Measurements from ENCODE around the gene AP1M1. TPM values are rescaled to one million over a fixed set of nuclear protein-coding genes. Genes with fewer than 3 reads are reported as not detected.

The AP1M1 gene
- total and polyA plus RNA-seq, 4 donors = 31.2 to 85.7 (median 54.2) TPM

GRCh38 chr19:16293118-16294091 lies 95.7 kb downstream of the AP1M1 start:
- peak overlapping the region in 1 of 2 donors; percentile 87 for H3K9ac ChIP-seq (ENCODE audit: insufficient read depth in 1 of 2, low read length in 2 of 2)
- H3K4me3 ChIP-seq = no peak overlapping the region
- no peaks in the 10 kb centered on the region for H3K9me3 ChIP-seq (ENCODE audit: control insufficient read depth in 4 of 4, insufficient read depth in 3 of 4, low read length in 3 of 4)
- no peaks in the 10 kb centered on the region for H3K36me3 ChIP-seq (ENCODE audit: control insufficient read depth in 4 of 4, insufficient read depth in 4 of 4, low read length in 4 of 4)
- peaks cover 3 to 20% (median 12%) of the 10 kb centered on the region in 5 donors for H3K4me1 ChIP-seq (ENCODE audit: control insufficient read depth in 5 of 5, insufficient read depth in 5 of 5, low read length in 5 of 5)
- ATAC-seq (ENCODE audit: insufficient read depth, low FRiP score) = peak; percentile 61
- WGBS, 2 donors = 27 to 52% methylated on average over 27 of the region's 27 CpGs
- peak overlapping the region; percentile 83 to 84 for H3K27ac ChIP-seq (ENCODE audit: low read depth in 1 of 2, low read length in 1 of 2)
- TF ChIP-seq CTCF (IDR thresholded peaks at IDR 0.05; ENCODE audit: control extremely low read depth, extremely low read depth) = no peak
- H3K27me3 ChIP-seq (ENCODE audit: control insufficient read depth in 3 of 3, insufficient read depth in 3 of 3, low read length in 2 of 3) = no peaks in the 10 kb centered on the region
- DNase-seq = peak; percentile 93 to 99 (median 98)

GRCh38 chr19:16295057-16295456 lies 97.3 kb downstream of the AP1M1 start:
- no peak overlapping the region for H3K4me3 ChIP-seq
- no peaks in the 10 kb centered on the region for H3K27me3 ChIP-seq (ENCODE audit: control insufficient read depth in 3 of 3, insufficient read depth in 3 of 3, low read length in 2 of 3)
- no peak overlapping the region for H3K27ac ChIP-seq (ENCODE audit: low read depth in 1 of 2, low read length in 1 of 2)
- no peak for TF ChIP-seq CTCF (IDR thresholded peaks at IDR 0.05; ENCODE audit: control extremely low read depth, extremely low read depth)
- ATAC-seq (ENCODE audit: insufficient read depth, low FRiP score) (no peak), DNase-seq (peak in 2 of 3 donors; percentile 27 to 33)
- no peaks in the 10 kb centered on the region for H3K9me3 ChIP-seq (ENCODE audit: control insufficient read depth in 4 of 4, insufficient read depth in 3 of 4, low read length in 3 of 4)
- H3K36me3 ChIP-seq (ENCODE audit: control insufficient read depth in 4 of 4, insufficient read depth in 4 of 4, low read length in 4 of 4) = no peaks in the 10 kb centered on the region
- H3K4me1 ChIP-seq (ENCODE audit: control insufficient read depth in 5 of 5, insufficient read depth in 5 of 5, low read length in 5 of 5) = peaks cover 3 to 20% (median 12%) of the 10 kb centered on the region in 5 donors
- H3K9ac ChIP-seq (ENCODE audit: insufficient read depth in 1 of 2, low read length in 2 of 2) = no peak overlapping the region
- 71 to 77% methylated on average over 12 of the region's 12 CpGs for WGBS, 2 donors

Small RNAs within 50 kb of the gene (small RNA-seq; reads per million reads assigned to genes)
- not detected for gene RF00017 (ENCODE audit: low replicate concordance)

Other genes with a start within 250 kb of the AP1M1 start
- not detected for gene OR10H4, start 248.9 kb upstream of the AP1M1 start, total RNA-seq
- gene OR10H4, start 248.9 kb upstream of the AP1M1 start, polyA plus RNA-seq = not detected
- gene TPM4, start 121.4 kb upstream of the AP1M1 start, total RNA-seq = 100 to 1,000 TPM; 382 to 385 TPM
- gene TPM4, start 121.4 kb upstream of the AP1M1 start, polyA plus RNA-seq = 100 to 1,000 TPM; 274 to 438 TPM
- gene RAB8A, start 86.0 kb upstream of the AP1M1 start, total RNA-seq = 10 to 100 TPM; 69.3 to 71.4 TPM
- 10 to 100 TPM; 32.2 to 51.4 TPM for gene RAB8A, start 86.0 kb upstream of the AP1M1 start, polyA plus RNA-seq
- gene HSH2D, start 54.2 kb upstream of the AP1M1 start, total RNA-seq = 1 to 10 TPM; 5.5 to 6.1 TPM
- gene HSH2D, start 54.2 kb upstream of the AP1M1 start, polyA plus RNA-seq = 1 to 10 TPM; 6.6 to 9.3 TPM
- gene CIB3, start 24.4 kb upstream of the AP1M1 start, total RNA-seq = not detected
- under 1 TPM in 1 of 2 donors, not detected in 1; 0.07 TPM for gene CIB3, start 24.4 kb upstream of the AP1M1 start, polyA plus RNA-seq
- gene FAM32A, start 12.5 kb upstream of the AP1M1 start, total RNA-seq = 10 to 100 TPM; 53.5 to 73.2 TPM
- 10 to 100 TPM; 64.5 to 81.7 TPM for gene FAM32A, start 12.5 kb upstream of the AP1M1 start, polyA plus RNA-seq
- gene KLF2, start 126.9 kb downstream of the AP1M1 start, total RNA-seq = 100 to 1,000 TPM in 1 of 2 donors, 10 to 100 TPM in 1; 32.5 to 104 TPM
- gene KLF2, start 126.9 kb downstream of the AP1M1 start, polyA plus RNA-seq = 100 to 1,000 TPM in 1 of 2 donors, 1 to 10 TPM in 1; 7.7 to 121 TPM

All from lung (tissue), 13 donors.